Heart right ventricle (tissue), 16 donors: Measurements from ENCODE around the gene LRP1-AS. TPM values are rescaled to one million over a fixed set of nuclear protein-coding genes. Genes with fewer than 3 reads are reported as not detected.

Experiments
- ATAC-seq, 8 donors: fragments of 200-7000 bp; cut with Tn5 transposase; one replicate each; pipeline ENCODE4 v1.9.1; 2020; ENCODE audit warnings: mild to moderate bottlenecking in 8 of 8, moderate library complexity in 8 of 8, moderate number of reproducible peaks in 1 of 8
- DNase-seq, 2 donors: peaks; one replicate each; pipeline ENCODE4 v3.0.0-alpha.2; 2020
- H3K27ac ChIP-seq, 10 donors: fragments of 200-600 bp; sonication (generic) in 2 of 10; one replicate each; pipeline versions ENCODE4 v1.5.0 to v1.8.0; 2020 to 2022; ENCODE audit warnings: mild to moderate bottlenecking in 3 of 10
- H3K27me3 ChIP-seq, 7 donors: fragments of 200-600 bp; one replicate each; pipeline ENCODE4 v1.8.0; 2021 to 2022; ENCODE audit warnings: mild to moderate bottlenecking in 2 of 7
- H3K36me3 ChIP-seq, 9 donors: fragments of 200-600 bp; sonication (generic) in 1 of 9; one replicate each; pipeline versions ENCODE4 v1.5.0 to v1.8.0; 2020 to 2022; ENCODE audit warnings: mild to moderate bottlenecking in 2 of 9
- H3K4me1 ChIP-seq, 9 donors: fragments of 200-600 bp; sonication (generic) in 1 of 9; one replicate each; pipeline versions ENCODE4 v1.5.0 to v1.8.0; 2020 to 2022; ENCODE audit warnings: mild to moderate bottlenecking in 4 of 9
- H3K4me3 ChIP-seq, 10 donors: fragments of 200-600 bp; sonication (generic) in 2 of 10; one replicate each; pipeline versions ENCODE4 v1.5.0 to v1.8.0; 2020 to 2022; ENCODE audit warnings: mild to moderate bottlenecking in 7 of 10, moderate library complexity in 2 of 10
- H3K9me3 ChIP-seq, 11 donors: fragments of 200-600 bp in 10 of 11; sonication (generic) in 2 of 11; one replicate each; pipeline versions ENCODE4 v1.5.0 to v1.8.0; 2013 to 2022; ENCODE audit warnings: mild to moderate bottlenecking in 2 of 11, control low read depth in 1 of 11, moderate library complexity in 1 of 11
- WGBS, 2 donors: extraction: QIAGEN DNeasy Blood & Tissue Kit; methylation state at CpG; one replicate each; pipeline ENCODE4 v1.1.7; 2013; ENCODE audit warnings: inconsistent platforms in 1 of 2; 5-methylcytosine and 5-hydroxymethylcytosine counted together
- intact Hi-C, 10 donors: fragments of 100-400 bp; cut with DNase I; formaldehyde crosslinking; loops; one replicate each; pipeline versions ENCODE4 v1.11.1 to v1.14.2; 2022
- polyA plus RNA-seq, 2 donors: library from polyadenylated mRNA; stranded (reverse); fragments of 200-250 nt; gene quantifications; one replicate each; pipeline ENCODE4 v1.2.3, GENCODE V29; 2013
- total RNA-seq, 10 donors: library from RNA; stranded (reverse); fragmentation: NEBNext Ultra II Directional in 3 of 10; extraction: Animal tissue kit (Norgen Biotek cat#: 25700) in 3 of 10; gene quantifications; one replicate each; pipeline versions ENCODE4 v1.2.1 to v1.2.4, GENCODE V29; 2021 to 2023
- TF ChIP-seq, protein P1 (sequence below), 9 donors: fragments of 200-600 bp; sonication (generic) in 2 of 9; IDR thresholded peaks; one replicate each; pipeline versions ENCODE4 v1.5.0 to v1.8.0; 2021 to 2022; ENCODE audit warnings: antibody characterized with exemption in 9 of 9, mild to moderate bottlenecking in 5 of 9, moderate library complexity in 1 of 9
- donor health status: Arrhythmogenic right ventricular cardiomyopathy.
- donor health status: ischemic (EF 13 %, LVEDD 7.1; RV severe dilation, severe dysfunction).
- donor health status: healthy with polysubstance abuse.
- donor health status: DM: no; HTN: yes; CAD: no.
- donor health status: DM: no; HTN: no; CAD: no.
- donor health status: ischemic (EF 25% LVEDD 6.9; RV normal size, moderate dysfunction).
- donor health status: ischemic (EF 25% LVEDD 5.7; RV mildly dilated, moderate dysfunction).
- donor health status: healthy.
- donor health status: DM: yes; HTN: yes; CAD: no.
- donor health status: Ischemic cardiomyopathy.
- donor health status: ischemic (EF 35%, LVEDD 5.7; RV mildly dilated, moderate dysfunction).
- donor health status: nonischemic (EF 11% LVEDD 7.7; RV severe dilation, severe dysfunction).
- donor health status: DM: yes; HTN: yes; CAD: no.
- donor health status: PGD.
- donor health status: ischemic (EF 29% LVEDD 5.4; RV normal size, mild dysfunction).
- donor health status: nonischemic (EF 23%, LVEDD 6.1; RV moderate dilation, normal function).

LRP1-AS gene
- total and polyA plus RNA-seq, 12 donors, result not detected

DNA sequence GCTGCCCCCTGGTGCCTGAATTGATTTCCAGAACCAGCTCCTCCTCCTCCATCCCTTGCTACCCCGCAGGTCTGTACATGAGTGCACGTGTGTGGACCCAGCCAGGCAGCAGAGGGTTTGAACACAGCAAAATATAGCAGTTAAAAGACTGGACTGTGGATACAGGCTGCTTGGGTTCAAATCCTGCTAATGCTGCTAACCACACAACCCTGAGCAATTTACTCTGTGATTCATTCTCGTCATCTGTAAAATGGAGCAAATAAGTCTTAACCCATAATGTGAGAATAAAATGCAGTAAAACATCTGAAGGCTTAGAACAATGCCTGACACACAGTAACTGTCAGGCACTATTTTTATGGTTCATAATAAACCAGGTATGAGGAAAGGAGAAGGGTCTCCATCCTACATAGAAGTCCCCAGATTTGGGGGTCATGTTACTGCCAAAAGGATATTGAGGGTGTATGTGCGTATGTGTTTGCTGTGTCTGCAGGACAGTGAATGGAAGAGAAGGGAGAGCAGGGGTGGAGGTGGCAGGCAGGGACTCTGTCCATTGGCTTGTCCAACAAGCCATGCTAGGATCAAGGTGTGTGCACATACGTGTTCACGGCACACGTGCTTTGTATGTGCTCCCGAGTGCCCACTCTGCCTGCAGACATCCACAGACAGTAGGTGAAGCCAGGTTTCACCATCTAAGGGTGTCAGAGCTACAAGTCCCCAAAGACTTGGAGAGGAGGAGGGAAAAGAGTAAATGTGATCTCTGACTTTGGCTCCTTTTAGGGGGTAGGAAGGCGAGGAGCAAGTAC, 34.7 kb downstream of the LRP1-AS start:
- 66 to 69% methylated on average over 9 of the region's 9 CpGs for WGBS, 2 donors
- H3K36me3 ChIP-seq, result peaks cover 0 to 16% (median 0%) of the 10 kb centered on the region in 9 donors
- intact Hi-C loops, result loop anchor here in 9 of 10 donors (1.0 to 10.0 kb wide), 6 partner anchors 43 to 355 kb away; partner anchors contain the start of genes ZBTB39 (in 4 of the 9), HSD17B6 (in 1 of the 9) and TAC3 (in 1 of the 9)
- DNase-seq (no peak), ATAC-seq (no peak)
- peak overlapping the region in 9 of 10 donors; percentile 96 to 99 (median 98) for H3K27ac ChIP-seq
- TF ChIP-seq, protein P1, sequence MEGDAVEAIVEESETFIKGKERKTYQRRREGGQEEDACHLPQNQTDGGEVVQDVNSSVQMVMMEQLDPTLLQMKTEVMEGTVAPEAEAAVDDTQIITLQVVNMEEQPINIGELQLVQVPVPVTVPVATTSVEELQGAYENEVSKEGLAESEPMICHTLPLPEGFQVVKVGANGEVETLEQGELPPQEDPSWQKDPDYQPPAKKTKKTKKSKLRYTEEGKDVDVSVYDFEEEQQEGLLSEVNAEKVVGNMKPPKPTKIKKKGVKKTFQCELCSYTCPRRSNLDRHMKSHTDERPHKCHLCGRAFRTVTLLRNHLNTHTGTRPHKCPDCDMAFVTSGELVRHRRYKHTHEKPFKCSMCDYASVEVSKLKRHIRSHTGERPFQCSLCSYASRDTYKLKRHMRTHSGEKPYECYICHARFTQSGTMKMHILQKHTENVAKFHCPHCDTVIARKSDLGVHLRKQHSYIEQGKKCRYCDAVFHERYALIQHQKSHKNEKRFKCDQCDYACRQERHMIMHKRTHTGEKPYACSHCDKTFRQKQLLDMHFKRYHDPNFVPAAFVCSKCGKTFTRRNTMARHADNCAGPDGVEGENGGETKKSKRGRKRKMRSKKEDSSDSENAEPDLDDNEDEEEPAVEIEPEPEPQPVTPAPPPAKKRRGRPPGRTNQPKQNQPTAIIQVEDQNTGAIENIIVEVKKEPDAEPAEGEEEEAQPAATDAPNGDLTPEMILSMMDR (IDR thresholded peaks at IDR 0.05), result peak in 8 of 9 donors; percentile 75 to 92 (median 84)
- peaks cover 0 to 35% (median 26%) of the 10 kb centered on the region in 9 donors for H3K4me1 ChIP-seq
- no peaks in the 10 kb centered on the region for H3K9me3 ChIP-seq
- H3K27me3 ChIP-seq, result no peaks in the 10 kb centered on the region
- H3K4me3 ChIP-seq, result peak overlapping the region in 9 of 10 donors; percentile 17 to 84 (median 78)

DNA sequence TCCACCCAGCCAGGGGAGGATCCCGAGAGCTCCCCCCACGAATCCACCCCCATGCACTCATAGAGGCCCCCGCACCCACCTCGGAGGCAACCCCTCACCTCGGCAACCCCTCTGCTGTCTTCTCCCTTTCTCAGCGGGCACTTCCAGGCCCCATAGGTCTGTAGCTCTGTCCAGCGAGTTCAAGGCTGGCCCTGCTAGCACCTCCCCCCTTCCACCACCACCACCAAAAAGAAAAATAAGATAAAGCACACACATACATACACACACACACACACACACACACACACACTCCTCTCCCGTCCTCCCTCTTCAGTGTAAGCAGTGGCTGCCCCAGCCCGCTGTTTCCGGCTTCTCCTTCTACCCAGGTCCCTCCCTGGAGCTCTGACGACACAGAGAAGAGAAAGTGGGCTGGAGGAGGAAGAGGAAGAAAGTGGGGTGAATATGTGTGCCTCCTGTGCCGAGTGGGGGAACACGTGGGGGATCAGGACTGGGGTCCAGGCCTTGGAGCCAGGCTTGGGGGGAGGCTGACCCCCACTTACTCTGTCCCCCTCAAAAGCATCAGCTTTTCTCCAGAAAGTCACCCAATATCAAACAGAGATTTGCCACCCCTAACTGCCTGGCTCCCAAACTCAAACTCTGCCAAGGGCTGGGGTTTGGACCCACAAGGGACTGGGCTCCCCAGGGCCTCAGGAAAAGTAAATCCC, 36.2 kb downstream of the LRP1-AS start, which contains the start of gene STAT6:
TSS of gene STAT6 (minus strand) at position 332 of the 704 bp plus-strand sequence. CDS start 3,084 bp downstream, outside the sequence.
- peak within 1 kb of the TSS; percentile 96 to 99 (median 98) for H3K27ac ChIP-seq
- intact Hi-C loops, result loop anchor here in 8 of 10 donors (1.0 to 10.0 kb wide), 9 partner anchors 20 to 354 kb away; partner anchors contain the start of genes ZBTB39 (in 4 of the 8), HSD17B6 (in 1 of the 8), NAB2 (in 1 of the 8) and TAC3 (in 1 of the 8)
- ATAC-seq, result peak; percentile 73 to 88 (median 82)
- H3K4me1 ChIP-seq, result peaks cover 0 to 47% (median 31%) of the 10 kb centered on the region in 9 donors
- TF ChIP-seq, protein P1 (IDR thresholded peaks at IDR 0.05), result peak in 1 of 9 donors; percentile 27
- no peaks in the 10 kb centered on the region for H3K9me3 ChIP-seq
- peaks cover 0 to 32% (median 12%) of the 10 kb centered on the region in 9 donors for H3K36me3 ChIP-seq
- no peaks in the 10 kb centered on the region for H3K27me3 ChIP-seq
- WGBS, 2 donors, result 3 to 19% methylated on average over 12 to 13 of the region's 13 CpGs
- peak within 1 kb of the TSS; percentile 56 to 84 (median 77) for H3K4me3 ChIP-seq
- peak; percentile 75 to 89 for DNase-seq

DNA sequence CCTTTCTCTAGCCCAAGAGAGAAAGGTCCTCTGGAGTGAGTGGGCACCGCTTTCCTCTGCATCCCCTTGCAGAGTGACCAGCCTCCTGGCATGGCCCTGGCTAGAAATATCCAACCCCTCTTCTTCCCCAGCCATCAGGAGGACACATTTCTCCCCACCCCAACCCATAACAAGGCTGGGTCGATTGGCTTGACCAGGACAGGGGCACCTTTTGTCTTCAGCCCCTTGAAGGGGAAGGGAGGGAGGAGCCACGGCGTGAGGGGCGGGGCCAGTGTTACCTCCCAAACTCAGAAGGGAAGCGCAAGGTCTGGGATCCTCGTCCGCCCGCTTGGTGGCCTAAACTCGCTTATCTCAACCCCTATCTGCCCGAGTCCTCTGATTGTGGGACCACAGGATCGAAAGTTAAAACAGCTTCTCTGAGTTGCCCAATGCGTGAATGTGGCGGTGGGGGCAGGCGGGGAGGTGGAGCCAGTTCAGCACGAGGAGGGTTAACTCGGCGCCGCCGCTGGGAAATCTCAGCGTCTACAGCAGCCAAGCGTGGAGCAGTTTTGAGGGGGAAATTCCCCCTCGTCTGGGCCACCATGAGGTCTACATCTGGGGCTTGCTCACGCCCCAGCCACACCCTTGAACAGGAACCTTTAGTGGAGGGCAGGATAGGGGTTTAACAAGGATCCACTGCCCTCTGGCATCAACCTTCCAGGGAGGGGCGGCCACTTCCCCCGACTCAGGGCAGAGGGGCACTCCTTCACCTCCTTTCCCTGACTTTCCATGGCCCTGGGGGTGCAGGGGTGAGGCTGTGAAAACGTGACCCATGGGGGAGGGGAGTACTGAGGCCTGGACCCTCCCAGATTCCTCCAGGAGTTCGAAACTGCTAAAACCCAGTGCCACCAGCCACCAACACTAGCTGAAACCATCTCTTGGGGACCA, 37.1 kb downstream of the LRP1-AS start:
- peaks cover 0 to 47% (median 31%) of the 10 kb centered on the region in 9 donors for H3K4me1 ChIP-seq

More for the DNA sequence above, 37.1 kb downstream of the LRP1-AS start:
- intact Hi-C loops, result loop anchor here in 8 of 10 donors (1.0 to 10.0 kb wide), 10 partner anchors 20 to 353 kb away; partner anchors contain the start of genes ZBTB39 (in 4 of the 8), HSD17B6 (in 1 of the 8), NAB2 (in 1 of the 8) and TAC3 (in 1 of the 8)
- DNase-seq (peak; percentile 68 to 79), ATAC-seq (peak; percentile 15 to 51 (median 26))
- 5 to 11% methylated on average over 28 of the region's 28 CpGs for WGBS, 2 donors
- Histone ChIP-seq H3K27me3 (no peaks in the 10 kb centered on the region), H3K4me3 (peak overlapping the region; percentile 56 to 84 (median 77)), H3K27ac (peak overlapping the region; percentile 96 to 99 (median 98)), H3K9me3 (no peaks in the 10 kb centered on the region), H3K36me3 (peaks cover 0 to 40% (median 14%) of the 10 kb centered on the region in 9 donors)
- TF ChIP-seq, protein P1 (IDR thresholded peaks at IDR 0.05), result peak in 2 of 9 donors; percentile 10 to 12
